ENCODE results near the gene DDX19B.

GRCh38 chr16:70349783-70350182 lies 50.8 kb downstream of the DDX19B start:
- TF ChIP-seq CTCF (IDR thresholded peaks at IDR 0.05) (no peak), POLR2A (IDR thresholded peaks at IDR 0.05; ENCODE audit: low read length) (no peak), JUN (IDR thresholded peaks at IDR 0.05) (no peak), EP300 (IDR thresholded peaks at IDR 0.05) (no peak), CBX8 (IDR thresholded peaks at IDR 0.05) (no peak)

Data from A549 (cell line).